ENCODE measurements around the gene GNB1.

DNA sequence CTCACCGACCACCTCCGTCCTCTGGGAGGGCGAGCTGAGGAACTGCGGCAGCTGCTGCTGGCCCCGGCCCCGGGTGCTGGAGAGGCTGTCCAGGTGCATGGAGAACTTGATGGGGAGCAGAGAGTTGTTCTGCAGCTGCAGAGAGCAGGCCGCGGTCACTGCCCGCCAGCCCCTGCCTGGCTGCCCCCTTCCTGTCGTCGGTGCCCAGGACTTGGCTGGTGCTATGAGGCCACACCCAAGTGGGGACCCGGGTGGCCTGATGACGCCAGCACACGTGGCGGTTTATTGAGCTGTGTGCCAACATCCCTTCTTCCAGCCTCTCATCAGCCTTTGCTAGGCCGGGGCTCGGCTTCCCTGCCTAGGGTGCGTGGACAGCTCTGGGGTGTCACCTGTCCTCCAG is 33.5 kb upstream of the GNB1 start:
- TF ChIP-seq, protein P1, sequence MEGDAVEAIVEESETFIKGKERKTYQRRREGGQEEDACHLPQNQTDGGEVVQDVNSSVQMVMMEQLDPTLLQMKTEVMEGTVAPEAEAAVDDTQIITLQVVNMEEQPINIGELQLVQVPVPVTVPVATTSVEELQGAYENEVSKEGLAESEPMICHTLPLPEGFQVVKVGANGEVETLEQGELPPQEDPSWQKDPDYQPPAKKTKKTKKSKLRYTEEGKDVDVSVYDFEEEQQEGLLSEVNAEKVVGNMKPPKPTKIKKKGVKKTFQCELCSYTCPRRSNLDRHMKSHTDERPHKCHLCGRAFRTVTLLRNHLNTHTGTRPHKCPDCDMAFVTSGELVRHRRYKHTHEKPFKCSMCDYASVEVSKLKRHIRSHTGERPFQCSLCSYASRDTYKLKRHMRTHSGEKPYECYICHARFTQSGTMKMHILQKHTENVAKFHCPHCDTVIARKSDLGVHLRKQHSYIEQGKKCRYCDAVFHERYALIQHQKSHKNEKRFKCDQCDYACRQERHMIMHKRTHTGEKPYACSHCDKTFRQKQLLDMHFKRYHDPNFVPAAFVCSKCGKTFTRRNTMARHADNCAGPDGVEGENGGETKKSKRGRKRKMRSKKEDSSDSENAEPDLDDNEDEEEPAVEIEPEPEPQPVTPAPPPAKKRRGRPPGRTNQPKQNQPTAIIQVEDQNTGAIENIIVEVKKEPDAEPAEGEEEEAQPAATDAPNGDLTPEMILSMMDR (IDR thresholded peaks at IDR 0.05; ENCODE audit: low read length) = no peak
- no peak for TF ChIP-seq EZH2 (IDR thresholded peaks at IDR 0.05; ENCODE audit: borderline replicate concordance, low read length)
